ENCODE data around the gene CRYBG2.

The CRYBG2 gene

DNA sequence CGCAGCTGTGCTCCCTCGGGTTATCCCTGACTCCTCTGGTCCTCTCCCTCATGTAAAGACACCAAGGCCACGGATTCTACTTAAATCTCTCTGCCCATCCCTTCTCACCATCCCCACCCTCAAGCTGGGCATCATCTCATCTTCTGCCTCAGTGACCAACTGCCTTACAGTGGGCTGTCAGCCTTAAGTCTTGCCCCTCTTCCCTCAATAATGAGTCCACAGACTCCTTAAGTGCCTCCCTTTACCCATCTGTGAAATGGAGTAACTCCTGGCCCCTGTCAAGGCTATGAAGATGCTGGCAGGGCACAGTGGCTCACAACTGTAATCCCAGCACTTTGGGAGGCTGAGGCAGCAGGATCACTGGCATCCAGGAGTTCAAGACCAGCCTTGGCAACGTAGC is 62.0 kb downstream of the CRYBG2 start:
- no peaks in the 10 kb centered on the region for H3K79me2 ChIP-seq (ENCODE audit: control insufficient read depth, insufficient read depth, low read length, unreplicated experiment)
- H3K27ac ChIP-seq (ENCODE audit: low read depth, low read length) = no peak overlapping the region
- H2AFZ ChIP-seq (ENCODE audit: low read length, unreplicated experiment) = no peak overlapping the region
- H3K4me3 ChIP-seq (ENCODE audit: low read depth, low read length) = no peak overlapping the region
- H3K4me1 ChIP-seq (ENCODE audit: control insufficient read depth, insufficient read depth, low read length, unreplicated experiment) = peaks cover 20% of the 10 kb centered on the region
- no peaks in the 10 kb centered on the region for H3K36me3 ChIP-seq (ENCODE audit: insufficient read depth, low read length)
- no peaks in the 10 kb centered on the region for H3K27me3 ChIP-seq (ENCODE audit: insufficient read depth, low read length)

DNA sequence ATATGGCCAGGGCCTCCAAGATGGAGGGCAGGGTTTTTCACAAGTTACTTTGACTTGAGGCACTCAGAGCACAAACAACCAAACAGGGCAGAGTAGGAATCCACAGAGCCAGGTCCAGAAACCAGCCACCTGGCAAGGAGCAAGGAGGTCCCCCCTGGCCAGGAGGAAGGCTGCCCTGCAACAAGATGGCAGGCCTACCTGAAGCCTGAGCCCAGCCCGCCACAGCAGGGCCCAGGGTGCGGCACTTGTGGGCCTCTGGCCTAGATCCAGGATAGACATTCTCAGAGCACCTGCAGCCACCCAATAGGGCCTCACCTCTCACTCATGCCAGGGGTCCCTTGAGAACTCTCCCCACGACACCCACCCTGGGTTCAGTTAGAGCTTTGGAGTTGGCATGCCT is 62.5 kb downstream of the CRYBG2 start:
- no peak overlapping the region for H3K27ac ChIP-seq (ENCODE audit: low read depth, low read length)
- no peaks in the 10 kb centered on the region for H3K27me3 ChIP-seq (ENCODE audit: insufficient read depth, low read length)
- H3K36me3 ChIP-seq (ENCODE audit: insufficient read depth, low read length) = no peaks in the 10 kb centered on the region
- no peak overlapping the region for H2AFZ ChIP-seq (ENCODE audit: low read length, unreplicated experiment)
- peaks cover 25% of the 10 kb centered on the region for H3K4me1 ChIP-seq (ENCODE audit: control insufficient read depth, insufficient read depth, low read length, unreplicated experiment)
- no peaks in the 10 kb centered on the region for H3K79me2 ChIP-seq (ENCODE audit: control insufficient read depth, insufficient read depth, low read length, unreplicated experiment)
- H3K4me3 ChIP-seq (ENCODE audit: low read depth, low read length) = no peak overlapping the region

DNA sequence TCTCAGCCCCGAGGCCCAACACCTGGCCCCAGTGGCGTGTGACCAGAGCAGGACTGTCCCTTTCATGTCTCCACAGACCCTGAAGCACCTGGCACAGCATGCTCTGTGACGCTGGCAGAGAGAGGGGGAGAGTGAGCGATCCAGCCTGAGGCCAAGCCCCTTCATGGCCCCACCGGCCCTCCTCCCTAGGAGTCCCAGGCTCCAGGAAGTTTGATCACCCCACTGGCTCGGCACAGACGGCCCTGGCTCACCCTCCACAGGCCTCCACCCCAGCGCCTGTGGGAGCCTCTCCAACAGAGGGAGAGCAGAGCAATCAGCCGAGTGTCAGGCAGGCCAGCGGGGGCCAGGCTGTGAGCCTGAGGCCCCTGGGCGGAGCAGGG is 63.1 kb downstream of the CRYBG2 start:
- H3K4me1 ChIP-seq (ENCODE audit: control insufficient read depth, insufficient read depth, low read length, unreplicated experiment) = peaks cover 27% of the 10 kb centered on the region
- no peaks in the 10 kb centered on the region for H3K79me2 ChIP-seq (ENCODE audit: control insufficient read depth, insufficient read depth, low read length, unreplicated experiment)
- no peaks in the 10 kb centered on the region for H3K36me3 ChIP-seq (ENCODE audit: insufficient read depth, low read length)
- H2AFZ ChIP-seq (ENCODE audit: low read length, unreplicated experiment) = no peak overlapping the region
- no peaks in the 10 kb centered on the region for H3K27me3 ChIP-seq (ENCODE audit: insufficient read depth, low read length)
- H3K4me3 ChIP-seq (ENCODE audit: low read depth, low read length) = no peak overlapping the region
- no peak overlapping the region for H3K27ac ChIP-seq (ENCODE audit: low read depth, low read length)

DNA sequence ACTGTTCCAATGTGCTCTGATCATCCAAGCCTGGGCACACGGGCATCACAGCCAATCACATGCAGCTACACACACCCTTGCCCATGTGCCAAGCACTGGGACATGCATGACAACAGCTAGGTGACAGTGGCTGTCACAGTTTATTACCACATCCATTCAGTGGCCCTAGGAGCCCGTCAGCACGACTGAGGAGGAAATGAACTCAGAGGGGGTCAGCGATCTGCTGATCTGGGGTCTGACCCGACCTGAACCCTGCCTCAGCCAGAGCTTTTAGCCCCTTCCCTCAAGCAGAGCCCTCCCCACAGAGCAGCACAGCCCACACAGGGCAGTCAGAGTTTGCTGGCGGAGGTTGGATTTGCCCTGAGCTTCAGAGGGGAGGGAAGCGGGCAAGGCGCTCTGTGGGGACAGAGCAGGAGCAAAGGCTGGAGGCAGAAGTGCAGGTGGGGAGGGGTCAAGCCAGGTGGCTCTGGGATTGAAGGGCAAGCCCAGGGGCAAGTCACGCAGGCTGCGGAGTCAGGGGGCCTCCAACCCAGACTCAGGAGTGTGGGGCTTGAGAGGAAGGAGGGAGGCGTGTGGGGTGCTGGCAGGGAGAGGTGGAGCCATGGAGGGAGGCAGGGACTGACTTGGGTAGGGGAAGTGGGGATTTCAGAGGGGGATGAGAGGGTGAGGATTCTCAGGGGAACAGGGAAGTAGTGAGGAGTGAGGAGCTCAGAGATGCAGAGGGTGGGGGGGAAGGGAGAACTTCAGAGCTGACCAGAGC is 63.6 kb downstream of the CRYBG2 start:
- no peak overlapping the region for H2AFZ ChIP-seq (ENCODE audit: low read length, unreplicated experiment)
- H3K4me3 ChIP-seq (ENCODE audit: low read depth, low read length) = no peak overlapping the region
- H3K27ac ChIP-seq (ENCODE audit: low read depth, low read length) = no peak overlapping the region

DNA sequence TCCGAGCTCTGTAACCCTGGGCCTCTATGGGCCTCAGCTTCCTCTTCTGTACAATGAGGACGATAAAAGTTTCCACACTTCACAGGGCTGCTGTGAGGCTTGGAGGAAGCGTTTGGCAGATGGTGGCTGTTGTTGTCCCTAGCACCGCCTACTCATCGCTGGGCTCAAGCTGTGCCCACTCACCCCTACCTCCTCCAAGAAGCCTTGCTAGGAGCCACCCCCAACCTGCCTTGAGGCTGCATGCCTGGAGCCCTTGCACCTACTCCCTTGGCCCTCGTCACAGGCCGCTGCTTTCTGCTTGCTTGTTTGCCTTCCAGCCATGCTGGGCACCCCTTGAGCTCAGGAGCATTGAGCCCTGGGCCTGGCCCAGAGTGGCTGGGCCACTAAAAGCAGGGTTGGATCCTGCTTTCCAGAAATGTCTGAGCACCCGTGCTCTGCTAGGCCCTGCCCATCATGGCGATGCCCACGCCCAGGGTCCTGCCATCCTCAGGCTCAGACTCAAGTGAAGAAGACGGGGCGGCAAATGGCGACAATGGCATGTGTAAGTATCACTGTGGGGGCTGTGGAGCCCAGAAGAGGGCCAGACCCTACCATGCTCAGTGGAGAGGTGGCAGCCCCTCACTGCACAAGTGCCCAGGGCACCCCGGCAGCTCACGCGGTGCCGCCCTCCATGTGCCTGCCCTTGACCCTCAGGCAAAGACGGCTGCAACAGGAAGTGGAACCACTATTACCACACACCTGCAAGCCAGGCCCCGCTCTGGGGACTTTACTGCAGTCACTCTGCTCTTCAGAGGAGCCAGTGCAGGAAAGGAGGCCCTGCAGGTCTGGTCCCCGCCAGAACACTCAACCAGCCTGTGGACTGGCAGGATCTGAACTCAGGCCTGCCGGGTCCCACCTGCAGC is 64.5 kb downstream of the CRYBG2 start:
- no peaks in the 10 kb centered on the region for H3K79me2 ChIP-seq (ENCODE audit: control insufficient read depth, insufficient read depth, low read length, unreplicated experiment)
- no peak overlapping the region for H3K4me3 ChIP-seq (ENCODE audit: low read depth, low read length)
- H2AFZ ChIP-seq (ENCODE audit: low read length, unreplicated experiment) = no peak overlapping the region
- no peaks in the 10 kb centered on the region for H3K27me3 ChIP-seq (ENCODE audit: insufficient read depth, low read length)
- no peak overlapping the region for H3K27ac ChIP-seq (ENCODE audit: low read depth, low read length)
- peaks cover 41% of the 10 kb centered on the region for H3K4me1 ChIP-seq (ENCODE audit: control insufficient read depth, insufficient read depth, low read length, unreplicated experiment)
- H3K36me3 ChIP-seq (ENCODE audit: insufficient read depth, low read length) = no peaks in the 10 kb centered on the region

More for the DNA sequence above, 63.6 kb downstream of the CRYBG2 start:
- no peaks in the 10 kb centered on the region for H3K27me3 ChIP-seq (ENCODE audit: insufficient read depth, low read length)
- H3K4me1 ChIP-seq (ENCODE audit: control insufficient read depth, insufficient read depth, low read length, unreplicated experiment) = peaks cover 33% of the 10 kb centered on the region
- H3K79me2 ChIP-seq (ENCODE audit: control insufficient read depth, insufficient read depth, low read length, unreplicated experiment) = no peaks in the 10 kb centered on the region
- no peaks in the 10 kb centered on the region for H3K36me3 ChIP-seq (ENCODE audit: insufficient read depth, low read length)

DNA sequence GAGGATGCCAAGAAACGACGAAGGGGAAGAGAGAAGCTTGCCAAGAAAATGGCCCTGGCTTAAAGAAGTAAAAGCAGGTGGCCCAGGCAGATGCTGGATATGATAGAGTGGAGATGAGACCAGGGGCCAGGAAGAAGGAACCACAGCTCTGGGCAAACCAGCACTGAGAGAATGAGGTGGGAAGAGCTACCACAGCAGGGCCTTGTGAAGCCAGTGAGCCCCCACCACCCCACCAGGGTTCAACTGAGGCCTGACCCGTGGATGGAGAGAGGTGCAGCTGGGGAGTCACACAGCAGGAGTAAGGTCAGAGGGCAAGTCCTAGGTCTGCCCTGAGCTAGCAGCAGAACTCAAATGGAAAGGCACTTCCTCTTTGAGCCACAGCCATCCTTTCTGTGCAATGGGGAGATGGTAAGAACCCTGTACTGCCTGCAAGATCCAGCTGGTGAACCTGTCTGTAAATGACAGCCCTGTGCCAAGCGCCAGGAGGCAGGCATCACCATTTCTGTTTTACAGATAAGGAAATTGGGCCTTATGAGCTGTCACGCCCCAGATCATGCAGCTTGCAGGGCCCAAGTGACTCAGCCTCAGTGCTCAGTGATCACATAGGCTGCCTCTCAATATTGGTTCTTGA is 65.5 kb downstream of the CRYBG2 start:
- Histone ChIP-seq H3K79me2 (ENCODE audit: control insufficient read depth, insufficient read depth, low read length, unreplicated experiment) (peaks cover 3% of the 10 kb centered on the region), H3K4me1 (ENCODE audit: control insufficient read depth, insufficient read depth, low read length, unreplicated experiment) (peaks cover 51% of the 10 kb centered on the region), H2AFZ (ENCODE audit: low read length, unreplicated experiment) (no peak overlapping the region), H3K4me3 (ENCODE audit: low read depth, low read length) (no peak overlapping the region), H3K27ac (ENCODE audit: low read depth, low read length) (no peak overlapping the region), H3K27me3 (ENCODE audit: insufficient read depth, low read length) (no peaks in the 10 kb centered on the region), H3K36me3 (ENCODE audit: insufficient read depth, low read length) (no peaks in the 10 kb centered on the region)

DNA sequence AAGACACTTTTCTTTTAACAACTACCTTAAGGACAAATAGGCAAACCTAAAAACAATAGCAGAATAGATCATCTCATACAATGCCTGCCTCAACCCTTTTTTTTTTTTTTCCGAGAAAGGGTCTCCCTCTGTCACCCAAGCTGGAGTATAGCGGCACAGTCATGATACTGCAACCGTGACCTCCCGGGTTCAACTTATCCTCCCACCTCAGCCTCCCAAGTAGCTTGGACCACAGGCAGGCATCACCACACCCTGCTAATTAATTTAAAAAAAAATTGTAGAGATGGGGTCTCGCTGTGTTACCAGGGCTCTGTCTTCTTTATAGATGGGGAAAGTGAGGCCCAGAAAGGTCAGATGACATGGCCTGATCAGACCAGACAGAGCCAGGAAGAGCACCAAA is 66.1 kb downstream of the CRYBG2 start:
- no peak overlapping the region for H3K27ac ChIP-seq (ENCODE audit: low read depth, low read length)
- no peak overlapping the region for H3K4me3 ChIP-seq (ENCODE audit: low read depth, low read length)
- H3K4me1 ChIP-seq (ENCODE audit: control insufficient read depth, insufficient read depth, low read length, unreplicated experiment) = peaks cover 57% of the 10 kb centered on the region

DNA sequence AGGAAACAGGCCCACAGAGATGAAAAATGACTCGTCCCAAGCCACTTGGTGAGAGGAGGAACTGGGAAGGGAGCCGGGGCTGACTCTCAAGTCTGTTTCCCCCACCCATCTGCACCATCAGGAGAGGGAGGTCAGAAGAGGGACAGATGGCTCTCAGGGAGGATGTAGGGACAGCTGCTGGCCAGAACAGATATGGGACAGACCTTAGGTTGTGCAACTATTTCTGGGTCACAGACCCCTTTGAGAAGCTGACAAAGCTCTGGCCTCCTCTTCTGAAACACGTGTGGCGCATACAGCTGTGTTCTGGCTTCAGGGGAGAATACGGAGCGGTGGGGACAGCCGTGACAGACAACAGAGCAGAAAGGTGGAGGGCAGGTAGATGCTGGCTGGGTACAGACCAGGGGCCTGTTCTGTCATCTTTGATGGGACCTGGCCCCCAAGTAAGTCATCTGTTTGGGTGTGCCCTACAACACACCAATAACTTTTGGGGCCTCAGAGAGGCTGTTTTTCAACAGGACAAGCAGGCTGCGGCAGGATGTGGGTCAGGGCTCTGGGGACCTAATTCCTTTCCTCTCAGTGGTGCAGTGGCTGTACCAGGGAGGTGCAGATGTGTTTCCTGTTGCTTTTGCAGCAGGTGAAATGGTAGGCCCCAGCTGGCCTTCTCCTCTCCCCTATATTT is 66.8 kb downstream of the CRYBG2 start:
- H3K27ac ChIP-seq (ENCODE audit: low read depth, low read length) = peak overlapping the region; percentile 8; the same call in 1 of the 2 replicates
- H3K27me3 ChIP-seq (ENCODE audit: insufficient read depth, low read length) = no peaks in the 10 kb centered on the region
- no peaks in the 10 kb centered on the region for H3K36me3 ChIP-seq (ENCODE audit: insufficient read depth, low read length)
- H2AFZ ChIP-seq (ENCODE audit: low read length, unreplicated experiment) = no peak overlapping the region
- H3K4me3 ChIP-seq (ENCODE audit: low read depth, low read length) = no peak overlapping the region
- H3K4me1 ChIP-seq (ENCODE audit: control insufficient read depth, insufficient read depth, low read length, unreplicated experiment) = peaks cover 64% of the 10 kb centered on the region
- H3K79me2 ChIP-seq (ENCODE audit: control insufficient read depth, insufficient read depth, low read length, unreplicated experiment) = peaks cover 14% of the 10 kb centered on the region

More for the DNA sequence above, 66.1 kb downstream of the CRYBG2 start:
- Histone ChIP-seq H3K79me2 (ENCODE audit: control insufficient read depth, insufficient read depth, low read length, unreplicated experiment) (peaks cover 9% of the 10 kb centered on the region), H3K27me3 (ENCODE audit: insufficient read depth, low read length) (no peaks in the 10 kb centered on the region), H3K36me3 (ENCODE audit: insufficient read depth, low read length) (no peaks in the 10 kb centered on the region), H2AFZ (ENCODE audit: low read length, unreplicated experiment) (no peak overlapping the region)

DNA sequence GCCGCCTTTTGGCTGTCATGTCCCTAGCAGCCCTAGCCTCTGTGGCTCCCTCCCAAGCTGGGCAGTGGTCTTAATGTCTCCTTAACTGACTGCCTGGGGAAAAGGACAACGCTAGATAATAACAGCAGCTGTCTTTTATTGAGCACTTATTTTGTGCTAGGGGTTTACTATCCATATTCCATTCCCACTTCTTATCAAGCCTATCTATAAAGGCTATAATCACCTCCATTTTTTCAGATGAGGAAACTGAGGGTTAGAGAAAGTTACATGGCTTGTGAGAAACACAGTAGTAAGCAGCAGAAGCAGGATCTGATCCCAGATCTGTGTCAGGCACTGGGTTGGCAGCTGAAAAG is 67.9 kb downstream of the CRYBG2 start:
- H3K4me1 ChIP-seq (ENCODE audit: control insufficient read depth, insufficient read depth, low read length, unreplicated experiment) = peaks cover 75% of the 10 kb centered on the region
- no peak overlapping the region; the same call in 1 of the 2 replicates for H3K27ac ChIP-seq (ENCODE audit: low read depth, low read length)
- no peak overlapping the region for H3K4me3 ChIP-seq (ENCODE audit: low read depth, low read length)
- H3K27me3 ChIP-seq (ENCODE audit: insufficient read depth, low read length) = no peaks in the 10 kb centered on the region
- peaks cover 25% of the 10 kb centered on the region for H3K79me2 ChIP-seq (ENCODE audit: control insufficient read depth, insufficient read depth, low read length, unreplicated experiment)
- no peak overlapping the region for H2AFZ ChIP-seq (ENCODE audit: low read length, unreplicated experiment)
- no peaks in the 10 kb centered on the region for H3K36me3 ChIP-seq (ENCODE audit: insufficient read depth, low read length)

DNA sequence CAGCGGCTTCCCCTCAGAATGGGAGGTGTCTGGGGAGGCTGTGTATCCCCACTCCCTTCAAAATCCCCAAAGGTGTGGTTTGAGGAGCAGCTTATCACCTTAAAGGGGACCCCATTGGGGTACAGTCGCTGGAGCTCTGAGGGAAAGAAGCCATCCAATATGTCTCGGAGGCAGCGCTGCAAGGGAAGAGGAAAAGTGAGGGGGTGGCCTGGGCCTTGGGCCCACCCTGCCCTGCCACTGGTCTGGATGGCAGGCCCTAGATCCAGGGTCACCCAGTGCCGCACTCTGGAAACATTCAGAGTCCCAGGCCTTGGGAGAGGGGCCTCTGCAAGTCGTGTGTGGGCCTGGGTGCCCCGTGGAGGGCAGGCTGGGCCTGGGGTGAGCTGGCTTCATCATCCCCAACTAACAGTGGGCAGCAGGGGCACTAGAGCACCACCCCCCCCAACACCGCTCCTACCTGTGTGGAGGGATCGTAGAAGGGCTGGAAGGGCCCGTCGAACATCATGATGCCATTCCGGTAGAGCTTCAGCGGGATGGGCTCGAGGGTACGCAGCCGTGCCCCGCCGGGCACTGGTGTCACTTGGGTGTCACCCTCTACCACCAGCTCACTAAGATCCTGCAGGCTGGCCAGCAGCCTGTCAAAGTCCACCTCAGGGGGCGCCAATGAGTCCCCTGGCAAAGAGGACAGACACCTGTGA is 68.4 kb downstream of the CRYBG2 start:
- Histone ChIP-seq H2AFZ (ENCODE audit: low read length, unreplicated experiment) (no peak overlapping the region), H3K27me3 (ENCODE audit: insufficient read depth, low read length) (no peaks in the 10 kb centered on the region), H3K27ac (ENCODE audit: low read depth, low read length) (peak overlapping the region; percentile 83), H3K4me3 (ENCODE audit: low read depth, low read length) (no peak overlapping the region), H3K36me3 (ENCODE audit: insufficient read depth, low read length) (no peaks in the 10 kb centered on the region), H3K4me1 (ENCODE audit: control insufficient read depth, insufficient read depth, low read length, unreplicated experiment) (peaks cover 80% of the 10 kb centered on the region), H3K79me2 (ENCODE audit: control insufficient read depth, insufficient read depth, low read length, unreplicated experiment) (peaks cover 30% of the 10 kb centered on the region)

Data from ACC112 (cell line).